ENCODE data around the gene HIVEP1.

GRCh38 chr6:12162213-12162612, 150.1 kb downstream of the HIVEP1 start:
- TF ChIP-seq POLR2A (IDR thresholded peaks at IDR 0.05; ENCODE audit: low read depth, low read length) = no peak
- no peak for TF ChIP-seq POLR2AphosphoS5 (IDR thresholded peaks at IDR 0.05; ENCODE audit: low read depth, low read length)
- no peak for TF ChIP-seq POU2F2 (IDR thresholded peaks at IDR 0.05; ENCODE audit: low read depth, low read length)
- TF ChIP-seq SPI1 (IDR thresholded peaks at IDR 0.05; ENCODE audit: low read depth, low read length) = no peak

Measured in GM12891 (cell line).